GM18868 (cell line): ENCODE measurements around the gene ETV7.

Experiments used
- ATAC-seq: cut with Tn5 transposase; IDR thresholded peaks from one replicate; pipeline ENCODE4 v1.9.1; 2021; ENCODE audit warnings: mild to moderate bottlenecking, moderate library complexity; ENCODE audit not compliant: unreplicated experiment

ETV7 gene

GRCh38 chr6:36324715-36325114 lies 62.8 kb downstream of the ETV7 start:
- ATAC-seq: no peak

- no peak for ATAC-seq
These were observed 63.3 kb downstream of the ETV7 start for GRCh38 chr6:36324191-36324590.

GRCh38 chr6:36323062-36323461 lies 64.4 kb downstream of the ETV7 start:
- ATAC-seq: no peak

- ATAC-seq: no peak
These were observed 64.9 kb downstream of the ETV7 start for GRCh38 chr6:36322591-36322990.

- no peak for ATAC-seq
These were observed 67.0 kb downstream of the ETV7 start for GRCh38 chr6:36320475-36320874.

GRCh38 chr6:36319821-36320220 lies 67.6 kb downstream of the ETV7 start:
- no peak for ATAC-seq

- ATAC-seq: no peak
These were observed 68.1 kb downstream of the ETV7 start for GRCh38 chr6:36319436-36319762.

- no peak for ATAC-seq
These were observed 68.6 kb downstream of the ETV7 start for GRCh38 chr6:36318690-36319435.

GRCh38 chr6:36317623-36318022 lies 69.8 kb downstream of the ETV7 start:
- ATAC-seq: no peak
